HG02840 (cell line): ENCODE measurements around the gene SLC49A3.
"Not testable (repeated sequence)": the region's sequence is repeated elsewhere in the genome, so short reads cannot be mapped to it uniquely, and the experiment has no call there.

Experiments used
- ATAC-seq: cut with Tn5 transposase; IDR thresholded peaks from one replicate; pipeline ENCODE4 v1.9.1; 2021; ENCODE audit warnings: mild to moderate bottlenecking, moderate library complexity, moderate number of reproducible peaks; ENCODE audit not compliant: unreplicated experiment, low FRiP score

Gene SLC49A3

DNA sequence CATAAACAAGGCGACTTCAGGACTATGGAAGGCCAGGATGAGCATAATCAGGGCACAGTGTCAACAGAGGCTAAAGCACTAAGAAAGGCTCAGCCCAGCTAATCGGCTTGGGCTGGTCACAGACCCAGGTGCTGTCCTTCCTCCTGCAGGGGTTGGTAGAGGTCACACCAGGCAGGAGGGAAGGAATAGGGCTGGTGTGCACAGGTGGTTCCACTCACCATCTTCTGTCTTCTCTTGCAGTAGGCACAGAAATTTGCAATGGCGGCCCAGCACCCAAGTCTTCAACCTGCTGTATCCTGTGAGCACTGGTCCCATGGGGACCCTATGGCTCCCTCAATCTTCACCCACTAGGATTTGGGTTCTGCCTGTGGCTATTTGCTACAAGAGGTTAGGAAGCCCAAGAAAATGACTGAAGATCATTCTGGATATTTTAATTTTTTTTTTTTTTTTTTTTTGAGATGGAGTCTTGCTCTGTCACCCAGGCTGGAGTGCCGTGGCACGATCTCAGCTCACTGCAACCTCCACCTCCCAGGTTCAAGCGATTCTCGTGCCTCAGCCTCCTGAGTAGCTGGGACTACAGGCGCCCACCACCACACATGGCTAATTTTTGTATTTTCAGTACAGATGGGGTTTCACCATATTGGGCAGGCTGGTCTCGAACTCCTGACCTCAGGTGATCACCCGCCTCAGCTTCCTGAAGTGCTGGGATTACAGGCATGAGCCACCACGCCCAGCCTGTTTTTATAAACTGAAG is 19.0 kb downstream of the SLC49A3 start:
- ATAC-seq, result not testable (repeated sequence)

DNA sequence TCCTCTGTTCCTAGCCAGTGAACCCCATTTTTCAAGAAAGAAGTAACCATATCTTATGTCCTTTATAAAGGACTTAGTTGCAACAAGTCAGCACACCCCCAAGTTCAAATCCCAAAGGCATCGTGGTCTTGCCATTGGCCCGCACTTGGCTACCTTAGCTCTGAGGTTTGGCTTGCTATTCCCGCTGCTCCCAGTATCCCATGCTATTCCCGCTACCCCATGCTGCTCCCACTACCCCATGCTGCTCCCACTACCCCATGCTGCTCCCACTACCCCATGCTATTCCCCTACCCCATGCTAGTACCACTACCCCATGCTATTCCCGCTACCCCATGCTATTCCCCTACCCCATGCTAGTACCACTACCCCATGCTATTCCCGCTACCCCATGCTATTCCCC is 20.7 kb downstream of the SLC49A3 start:
- not testable (repeated sequence) for ATAC-seq

DNA sequence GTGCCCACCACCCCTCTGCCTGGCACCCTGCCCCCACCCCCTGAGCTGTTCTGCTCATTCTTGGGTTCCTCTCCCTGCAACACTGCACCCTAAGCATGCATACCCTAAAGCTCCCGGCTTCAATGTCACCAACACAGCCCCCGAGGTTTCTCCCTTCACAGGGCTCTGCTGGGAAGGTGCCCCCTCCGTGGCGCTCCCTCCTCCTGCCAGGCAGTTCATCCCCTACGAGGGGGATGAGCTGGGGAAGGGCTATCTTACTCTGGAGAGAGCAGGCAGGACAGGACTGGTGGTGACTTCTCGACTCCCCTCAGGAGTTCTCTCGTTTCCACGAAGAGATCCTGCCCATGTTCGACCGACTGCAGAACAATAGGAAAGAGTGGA is 21.4 kb downstream of the SLC49A3 start:
- no peak for ATAC-seq

DNA sequence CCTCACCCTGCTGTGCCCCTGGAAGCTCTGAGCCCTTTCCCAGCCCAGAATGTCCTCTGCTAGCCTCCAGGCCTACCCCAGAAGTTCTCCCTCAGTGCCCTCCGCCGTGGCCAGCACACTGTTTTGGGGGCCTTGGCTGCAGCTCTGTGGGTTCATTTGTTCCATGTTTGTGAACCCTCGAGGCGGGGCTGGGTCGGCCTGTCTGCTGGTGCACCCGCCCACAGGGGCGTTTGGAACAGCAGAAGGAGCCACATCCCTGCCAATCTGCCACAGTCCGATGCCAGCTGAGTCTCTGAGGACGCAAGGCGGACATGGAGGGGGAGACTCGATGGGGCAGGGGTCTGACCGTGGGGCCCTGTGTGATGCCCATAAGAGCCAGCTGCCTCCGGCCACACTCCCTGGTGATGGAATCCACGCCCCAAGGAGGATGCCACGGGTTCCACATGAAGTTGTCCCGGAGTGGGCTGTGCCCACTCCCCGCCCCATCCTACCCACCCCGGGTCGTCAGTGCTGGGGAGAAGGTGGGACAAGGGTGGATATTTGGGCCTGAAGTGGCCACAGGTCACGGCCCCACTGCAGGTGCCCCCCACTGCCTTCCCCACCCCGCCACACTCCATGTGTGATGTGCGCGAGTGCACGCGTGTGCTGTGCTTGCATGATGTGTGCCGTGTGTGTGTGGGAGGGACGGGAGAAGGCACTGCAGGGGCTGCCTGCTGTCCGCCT is 22.0 kb downstream of the SLC49A3 start:
- no peak for ATAC-seq

DNA sequence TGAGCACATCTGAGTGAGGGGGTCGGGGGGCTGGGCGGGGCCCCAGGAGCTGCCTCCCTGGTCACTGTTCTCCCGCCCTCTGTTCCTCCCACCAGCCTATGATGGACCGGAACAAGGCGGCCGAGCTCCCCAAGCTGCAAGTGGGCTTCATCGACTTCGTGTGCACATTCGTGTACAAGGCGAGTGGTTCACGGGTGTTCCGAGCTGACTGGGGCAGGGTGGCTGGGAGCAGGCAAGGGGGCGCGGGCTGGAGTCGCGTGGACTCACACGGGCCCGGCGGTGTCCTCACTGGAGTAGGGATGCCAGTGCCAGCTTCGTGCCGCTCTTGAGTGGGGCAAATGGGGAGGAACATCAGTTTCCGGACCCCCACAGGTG is 22.5 kb downstream of the SLC49A3 start:
- ATAC-seq, result no peak

DNA sequence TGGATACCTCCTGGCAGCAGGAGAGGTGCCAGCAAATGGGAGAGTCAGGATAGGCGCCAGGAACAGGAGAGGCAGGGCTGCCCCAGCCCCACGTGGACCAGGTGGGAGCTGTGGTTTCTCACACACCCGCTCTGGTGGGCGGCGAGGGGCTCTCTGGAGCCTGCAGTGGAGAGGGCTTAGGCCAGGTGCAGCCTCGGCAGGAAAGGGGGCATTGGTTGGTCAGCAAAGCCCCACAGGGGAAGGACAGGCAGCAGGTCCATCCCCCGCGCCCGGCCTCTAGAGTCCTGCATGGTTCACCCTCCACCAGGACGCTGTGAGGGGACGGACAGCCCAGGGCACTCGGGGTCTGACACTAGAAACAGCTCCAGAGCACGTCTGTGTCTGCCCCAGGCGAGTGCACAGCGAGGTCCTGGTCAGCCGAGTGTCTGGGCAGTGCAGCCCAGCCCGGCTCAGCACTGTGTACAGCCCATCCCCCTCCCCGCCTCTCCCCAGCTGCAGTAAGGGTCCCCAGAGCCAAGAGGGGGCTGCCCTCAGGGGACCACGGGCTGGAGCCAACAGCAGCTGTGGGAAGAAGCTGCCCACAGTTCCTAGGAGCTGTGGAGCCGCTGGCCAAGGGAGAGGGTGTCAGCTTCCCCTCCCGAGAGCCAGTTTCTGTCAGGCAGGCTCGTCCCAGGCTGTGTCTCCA is 23.1 kb downstream of the SLC49A3 start:
- ATAC-seq, result no peak

DNA sequence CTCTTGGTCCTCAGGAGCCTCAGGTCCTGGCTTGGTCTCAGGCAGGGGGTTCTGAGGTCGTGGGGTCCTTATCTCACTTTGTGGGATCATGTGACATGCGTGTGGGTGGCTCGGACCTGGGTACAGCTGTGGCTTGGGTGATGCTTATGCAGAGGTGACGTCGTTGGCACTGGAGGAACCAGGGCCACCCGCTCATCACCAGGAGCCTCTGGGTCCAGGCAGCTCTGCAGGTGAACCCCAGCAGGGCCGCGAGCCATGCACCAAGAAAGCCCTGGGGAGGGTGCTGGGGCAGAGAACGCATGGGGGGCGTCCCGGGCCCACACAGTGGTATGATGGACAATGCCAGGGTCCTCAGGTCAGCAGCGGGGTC is 23.6 kb downstream of the SLC49A3 start:
- ATAC-seq, result no peak

DNA sequence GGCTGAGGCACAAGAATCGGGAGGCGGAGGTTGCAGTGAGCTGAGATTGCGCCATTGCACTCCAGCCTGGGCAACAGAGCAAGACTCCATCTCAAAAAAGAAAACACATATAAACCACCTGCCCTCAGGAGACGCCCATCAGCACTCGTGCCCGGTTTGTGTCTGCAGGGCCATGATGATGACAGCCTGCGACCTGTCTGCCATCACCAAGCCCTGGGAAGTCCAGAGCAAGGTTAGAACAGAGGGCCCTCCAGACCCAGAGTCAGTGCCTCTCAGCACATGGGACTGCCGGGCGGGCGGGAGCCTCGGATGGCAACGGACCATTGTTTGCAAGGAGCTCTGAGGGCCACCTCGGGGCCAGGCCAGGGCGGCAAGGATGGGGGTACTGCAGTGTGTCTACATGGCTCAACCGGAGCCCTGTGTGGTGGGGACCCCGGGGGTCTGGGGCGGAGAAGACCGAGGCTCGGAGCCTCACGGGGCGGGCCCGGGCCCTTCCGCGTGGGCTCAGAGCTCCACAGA is 24.2 kb downstream of the SLC49A3 start:
- ATAC-seq, result no peak

DNA sequence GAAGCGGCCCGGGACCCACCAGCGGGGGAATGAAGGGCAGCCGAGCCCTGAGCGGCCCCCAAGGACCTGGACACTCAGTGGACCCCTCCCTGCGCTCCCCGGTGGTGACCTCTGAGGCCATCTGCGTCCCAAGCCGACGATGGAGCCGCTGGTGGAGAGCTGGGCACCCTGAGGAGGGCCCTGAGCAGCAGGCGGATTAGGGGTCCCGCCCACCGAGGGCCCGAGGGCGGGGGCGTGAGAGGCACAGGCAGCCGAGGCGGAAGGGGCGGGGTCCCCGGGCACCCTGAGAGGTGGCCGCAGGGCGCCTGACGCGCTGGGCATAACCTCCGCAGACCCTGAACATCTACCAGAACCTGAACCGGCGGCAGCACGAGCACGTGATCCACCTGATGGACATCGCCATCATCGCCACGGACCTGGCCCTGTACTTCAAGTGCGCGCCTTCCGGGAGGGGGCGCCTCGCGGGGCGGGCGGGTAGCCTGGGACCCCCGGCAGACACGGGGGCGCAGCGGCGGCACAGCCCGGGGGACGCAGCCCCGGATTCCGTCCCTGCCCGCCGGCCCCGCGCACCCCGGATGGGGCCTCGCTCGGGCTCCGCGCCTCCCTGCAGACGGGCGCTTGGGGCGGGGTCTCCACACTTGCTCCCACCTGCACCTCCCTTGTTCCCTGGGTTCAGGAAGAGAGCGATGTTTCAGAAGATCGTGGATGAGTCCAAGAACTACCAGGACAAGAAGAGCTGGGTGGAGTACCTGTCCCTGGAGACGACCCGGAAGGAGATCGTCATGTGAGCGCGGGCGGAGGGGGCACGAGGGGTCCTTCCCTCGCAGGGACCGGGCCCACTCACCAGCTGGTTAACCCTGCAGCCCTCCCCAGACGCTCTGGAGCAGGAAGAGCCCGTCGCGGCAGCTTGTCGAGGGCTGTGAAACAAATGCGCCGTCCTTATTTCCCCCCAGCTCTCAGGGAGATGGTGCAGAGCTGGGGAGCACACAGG is 25.2 kb downstream of the SLC49A3 start:
- ATAC-seq, result no peak

DNA sequence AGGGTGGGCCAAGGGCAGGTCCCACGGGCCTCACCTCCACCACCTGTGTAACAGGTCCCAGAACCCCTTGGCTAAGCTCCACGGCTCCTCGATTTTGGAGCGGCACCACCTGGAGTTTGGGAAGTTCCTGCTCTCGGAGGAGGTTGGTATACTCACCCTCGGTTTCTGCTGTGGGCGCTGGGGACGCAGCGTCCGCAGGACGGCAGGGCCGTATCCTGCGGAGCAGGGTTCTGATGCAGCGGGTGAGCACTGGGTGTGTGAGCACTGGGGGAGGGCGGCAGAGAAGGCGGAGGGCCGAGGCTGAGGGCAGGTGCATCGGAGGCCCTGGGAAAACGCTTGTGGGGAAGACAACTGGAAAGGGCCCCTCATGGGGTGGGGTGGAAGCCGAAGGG is 25.9 kb downstream of the SLC49A3 start:
- ATAC-seq, result no peak

DNA sequence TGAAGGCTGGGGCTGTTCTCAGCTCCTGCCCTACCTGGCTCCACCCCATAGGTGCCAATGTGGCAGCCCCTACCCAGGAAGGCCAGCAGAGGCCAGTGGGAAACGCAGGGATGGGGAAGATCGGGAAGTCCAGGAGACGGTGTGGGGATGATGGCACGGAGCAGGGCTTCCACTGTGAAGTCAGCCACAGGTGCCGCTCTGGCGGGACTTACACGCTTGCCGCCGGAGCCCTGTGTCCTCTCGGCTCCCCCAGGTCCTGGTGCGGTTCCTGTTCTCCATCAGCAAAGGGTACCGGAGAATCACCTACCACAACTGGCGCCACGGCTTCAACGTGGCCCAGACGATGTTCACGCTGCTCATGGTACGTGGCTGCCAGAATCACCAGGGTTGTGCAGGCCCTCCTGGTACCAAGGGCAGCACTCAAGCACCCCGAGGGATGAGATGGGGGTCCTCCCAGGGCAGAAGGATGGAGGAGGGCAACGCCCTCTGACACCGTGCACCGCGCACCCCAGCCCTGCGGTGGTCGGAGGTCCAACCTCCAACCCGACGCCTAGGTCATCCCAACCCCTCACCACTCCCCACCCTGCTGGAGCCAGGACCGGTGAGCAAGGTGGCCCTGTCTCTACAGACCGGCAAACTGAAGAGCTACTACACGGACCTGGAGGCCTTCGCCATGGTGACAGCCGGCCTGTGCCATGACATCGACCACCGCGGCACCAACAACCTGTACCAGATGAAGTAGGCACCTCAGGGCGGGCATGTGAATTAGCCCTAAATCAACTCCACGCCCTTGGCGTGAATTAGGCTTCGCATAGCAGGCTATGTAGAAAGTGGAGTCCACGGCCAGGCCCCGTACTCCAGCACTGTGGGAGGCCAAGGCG is 26.8 kb downstream of the SLC49A3 start:
- ATAC-seq, result no peak

DNA sequence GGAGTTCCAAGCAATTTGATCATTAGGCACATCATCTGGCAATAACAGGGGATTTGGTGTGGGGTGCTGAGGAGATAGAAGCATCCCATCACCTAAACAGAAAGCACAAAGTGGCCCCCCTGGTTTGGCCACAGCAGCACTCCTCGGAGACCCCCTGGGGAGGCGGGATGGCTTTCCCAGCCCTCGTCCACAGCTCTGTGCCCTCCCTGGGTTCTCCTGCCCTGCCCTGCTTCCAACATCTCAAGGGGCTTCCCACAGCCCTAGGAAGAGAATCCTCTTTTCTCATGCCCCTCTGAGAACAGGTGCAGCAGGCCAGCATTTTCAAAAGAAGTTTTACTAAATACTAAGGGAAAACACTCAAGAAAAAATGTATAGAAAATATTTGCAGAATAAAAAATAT is 27.7 kb downstream of the SLC49A3 start:
- ATAC-seq, result no peak

DNA sequence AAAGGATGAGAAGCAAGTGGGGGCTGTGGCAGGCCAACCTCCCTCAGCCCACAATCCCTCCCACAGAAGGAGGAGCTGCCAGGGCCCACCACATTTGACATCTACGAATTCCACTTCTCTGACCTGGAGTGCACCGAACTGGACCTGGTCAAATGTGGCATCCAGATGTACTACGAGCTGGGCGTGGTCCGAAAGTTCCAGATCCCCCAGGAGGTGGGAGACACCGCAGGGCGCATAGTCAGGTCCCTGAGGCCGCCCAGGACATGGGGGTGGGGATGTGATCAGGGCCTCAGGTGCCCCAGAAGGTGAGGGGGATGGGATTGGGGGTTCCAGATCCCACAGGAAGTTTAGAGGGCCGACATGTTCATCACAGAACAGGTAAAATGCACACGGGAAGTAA is 28.6 kb downstream of the SLC49A3 start:
- no peak for ATAC-seq

DNA sequence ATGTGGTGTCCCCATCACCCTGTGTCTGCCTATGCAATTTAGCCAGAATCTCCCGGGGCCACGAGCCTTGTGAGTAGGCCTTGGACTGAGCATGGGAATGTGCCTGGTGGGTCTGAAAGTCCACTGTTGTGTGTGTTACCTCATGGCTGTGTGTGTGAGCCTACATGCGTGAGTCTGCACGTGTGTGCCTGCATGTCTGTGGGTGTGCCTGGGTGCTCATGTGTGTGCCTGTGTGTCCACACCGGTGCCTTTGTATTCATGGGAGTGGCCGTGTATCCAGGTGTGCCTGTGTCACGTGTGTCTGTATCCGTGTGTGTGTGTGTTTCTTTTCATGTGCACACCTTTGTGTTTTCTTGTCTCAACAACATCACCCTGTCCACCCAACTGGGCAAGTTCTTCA is 29.1 kb downstream of the SLC49A3 start:
- ATAC-seq, result no peak

DNA sequence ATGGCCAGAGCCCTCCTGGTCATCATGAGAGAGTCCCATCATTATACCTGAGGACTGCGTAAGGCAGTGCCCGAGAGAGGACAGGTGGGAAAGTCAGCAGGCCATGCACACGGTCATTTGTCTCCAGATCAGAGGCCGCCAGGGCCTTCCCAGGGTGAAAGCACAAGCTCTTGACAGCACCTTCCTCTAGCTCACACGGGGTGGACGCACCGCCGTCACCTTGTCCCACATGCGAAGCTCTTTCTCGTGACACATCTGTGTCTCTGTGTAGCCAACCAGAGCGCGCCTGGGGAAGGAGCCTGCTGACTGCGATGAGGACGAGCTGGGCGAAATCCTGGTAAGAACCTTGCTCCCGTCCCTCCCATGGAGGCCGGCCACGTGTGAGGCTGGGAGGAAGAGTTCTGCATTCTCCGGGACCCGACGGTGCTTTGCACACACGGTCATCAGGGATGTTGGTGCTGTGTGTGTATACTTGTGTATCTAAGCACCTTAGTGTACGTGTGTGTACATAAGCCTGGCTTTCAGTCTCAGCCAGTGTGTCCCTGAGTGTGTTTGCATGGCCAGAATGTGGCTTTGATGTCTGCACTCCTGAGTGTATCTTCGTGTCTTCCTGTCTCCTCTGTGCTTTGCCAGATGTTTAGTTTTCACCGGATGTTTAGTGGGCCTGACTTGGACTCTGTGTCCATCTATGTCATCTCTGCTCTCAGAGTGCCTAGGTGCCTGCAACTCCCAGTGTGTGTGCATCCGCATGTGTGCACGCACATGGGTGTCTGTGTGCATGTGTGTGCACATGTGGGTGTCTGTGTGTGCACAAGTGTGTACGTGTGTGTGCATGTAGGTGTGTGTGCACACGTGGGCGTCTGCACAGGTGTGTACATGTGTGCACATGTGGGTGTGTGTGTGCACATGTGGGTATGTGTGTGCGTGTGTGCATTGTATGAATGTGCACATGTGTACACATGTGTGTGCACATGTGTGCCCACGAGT is 30.0 kb downstream of the SLC49A3 start:
- no peak for ATAC-seq

DNA sequence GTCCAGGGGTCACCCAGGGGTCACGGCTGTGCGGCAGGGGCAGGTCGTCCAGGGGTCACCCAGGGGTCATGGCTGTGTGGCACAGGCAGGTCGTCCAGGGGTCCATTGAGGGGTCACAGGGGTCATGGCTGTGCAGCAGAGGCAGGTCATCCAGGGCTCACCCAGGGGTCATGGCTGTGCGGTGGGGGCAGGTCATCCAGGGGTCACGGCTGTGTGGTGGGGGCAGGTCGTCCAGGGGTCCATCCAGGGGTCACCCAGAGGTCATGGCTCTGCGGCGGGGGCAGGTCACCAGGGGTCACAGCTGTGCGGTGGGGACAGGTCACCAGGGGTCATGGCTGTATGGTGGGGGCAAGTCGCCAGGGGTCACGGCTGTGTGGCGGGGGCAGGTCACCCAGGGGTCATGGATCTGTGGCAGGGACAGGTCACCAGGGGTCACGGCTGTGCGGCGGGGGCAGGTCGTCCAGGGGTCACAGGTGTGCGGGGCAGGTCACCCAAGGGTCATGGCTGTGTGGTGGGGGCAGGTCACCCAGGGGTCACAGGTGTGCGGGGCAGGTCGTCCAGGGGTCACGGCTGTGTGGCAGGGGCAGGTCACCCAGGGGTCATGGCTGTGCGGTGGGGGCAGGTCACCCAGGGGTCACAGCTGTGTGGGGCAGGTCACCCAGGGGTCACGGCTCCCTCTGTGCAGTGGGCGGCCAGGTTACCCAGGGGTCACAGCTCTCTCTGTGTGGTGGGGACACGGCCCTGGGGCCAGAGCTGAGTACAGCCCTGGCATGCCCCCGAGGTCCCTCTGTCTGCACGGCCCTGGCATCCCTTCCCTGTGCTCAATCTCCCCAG is 30.9 kb downstream of the SLC49A3 start:
- no peak for ATAC-seq

DNA sequence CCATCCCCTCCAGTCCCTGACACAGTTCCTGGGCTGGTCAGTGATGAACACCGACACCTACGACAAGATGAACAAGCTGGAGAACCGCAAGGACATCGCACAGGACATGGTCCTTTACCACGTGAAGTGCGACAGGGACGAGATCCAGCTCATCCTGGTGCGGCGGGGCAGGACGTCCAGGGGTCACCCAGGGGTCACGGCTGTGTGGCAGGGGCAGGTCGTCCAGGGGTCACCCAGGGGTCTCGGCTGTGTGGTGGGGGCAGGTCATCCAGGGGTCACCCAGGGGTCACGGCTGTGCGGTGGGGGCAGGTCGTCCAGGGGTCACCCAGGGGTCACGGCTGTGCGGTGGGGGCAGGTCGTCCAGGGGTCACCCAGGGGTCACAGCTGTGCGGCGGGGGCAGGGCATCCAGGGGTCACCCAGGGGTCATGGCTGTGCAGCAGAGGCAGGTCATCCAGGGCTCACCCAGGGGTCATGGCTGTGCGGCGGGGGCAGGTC is 31.6 kb downstream of the SLC49A3 start:
- no peak for ATAC-seq
